Glutamatergic neuron (in vitro differentiated cells): ENCODE measurements around the gene MACROD2. TPM values are rescaled to one million over a fixed set of nuclear protein-coding genes. Genes with fewer than 3 reads are reported as not detected.

Experiments used
- DNase-seq: peaks from one replicate; pipeline ENCODE4 v3.0.0; 2022
- H3K27ac Mint-ChIP-seq: one replicate; pipeline ENCODE4 v1.8.0; 2020; ENCODE audit warnings: mild to moderate bottlenecking, mixed read lengths, inconsistent platforms; ENCODE audit not compliant: unreplicated experiment
- H3K27me3 Mint-ChIP-seq: one replicate; pipeline ENCODE4 v1.8.0; 2020; ENCODE audit warnings: mild to moderate bottlenecking, moderate library complexity, mixed read lengths, inconsistent platforms; ENCODE audit not compliant: unreplicated experiment
- H3K36me3 Mint-ChIP-seq: one replicate; pipeline ENCODE4 v1.8.0; 2020; ENCODE audit warnings: mild to moderate bottlenecking, mixed read lengths, inconsistent platforms; ENCODE audit not compliant: unreplicated experiment
- H3K4me1 Mint-ChIP-seq: one replicate; pipeline ENCODE4 v1.8.0; 2020; ENCODE audit warnings: mild to moderate bottlenecking, low read depth, mixed read lengths, inconsistent platforms; ENCODE audit not compliant: unreplicated experiment
- H3K4me3 Mint-ChIP-seq: one replicate; pipeline ENCODE4 v1.8.0; 2020; ENCODE audit warnings: mild to moderate bottlenecking, mixed read lengths, inconsistent platforms; ENCODE audit not compliant: unreplicated experiment
- H3K9me3 Mint-ChIP-seq: one replicate; pipeline ENCODE4 v1.8.0; 2020; ENCODE audit warnings: mild to moderate bottlenecking, moderate library complexity, mixed read lengths, inconsistent platforms; ENCODE audit not compliant: unreplicated experiment
- CTCF ChIP-seq: fragments of 200-600 bp; sonication (generic); IDR thresholded peaks from one replicate; pipeline ENCODE4 v1.5.0; 2021; ENCODE audit not compliant: partially characterized antibody, unreplicated experiment
- total RNA-seq: library from RNA; stranded (reverse); fragmentation: NEBNext Ultra II Directional; extraction: Animal tissue kit (Norgen Biotek cat#: 25700); gene quantifications from one replicate; pipeline ENCODE4 v1.2.1, GENCODE V29; 2021; ENCODE audit not compliant: unreplicated experiment

The MACROD2 gene
- total RNA-seq, 1 donor from 2014 or later, result 8.7 TPM

GRCh38 chr20:15928946-15929345, 1933.6 kb downstream of the MACROD2 start:
- no peak overlapping the region for H3K4me3 Mint-ChIP-seq
- no peak for TF ChIP-seq CTCF
- H3K4me1 Mint-ChIP-seq, result peaks cover under 1% of the 10 kb centered on the region
- no peaks in the 10 kb centered on the region for H3K27me3 Mint-ChIP-seq
- H3K27ac Mint-ChIP-seq, result no peak overlapping the region
- no peak for DNase-seq
- peaks cover 13% of the 10 kb centered on the region for H3K36me3 Mint-ChIP-seq
- no peaks in the 10 kb centered on the region for H3K9me3 Mint-ChIP-seq

GRCh38 chr20:15930311-15931305, 1935.3 kb downstream of the MACROD2 start:
- H3K36me3 Mint-ChIP-seq, result peaks cover 15% of the 10 kb centered on the region
- no peaks in the 10 kb centered on the region for H3K9me3 Mint-ChIP-seq
- DNase-seq, result no peak
- peaks cover 3% of the 10 kb centered on the region for H3K4me1 Mint-ChIP-seq
- peak; percentile 74 for TF ChIP-seq CTCF
- no peak overlapping the region for H3K27ac Mint-ChIP-seq
- no peaks in the 10 kb centered on the region for H3K27me3 Mint-ChIP-seq
- no peak overlapping the region for H3K4me3 Mint-ChIP-seq

- no peak for DNase-seq
- H3K27ac Mint-ChIP-seq, result no peak overlapping the region
- TF ChIP-seq CTCF, result no peak
- H3K4me1 Mint-ChIP-seq, result peaks cover 3% of the 10 kb centered on the region
- no peak overlapping the region for H3K4me3 Mint-ChIP-seq
- H3K27me3 Mint-ChIP-seq, result no peaks in the 10 kb centered on the region
- H3K9me3 Mint-ChIP-seq, result no peaks in the 10 kb centered on the region
- H3K36me3 Mint-ChIP-seq, result peaks cover 10% of the 10 kb centered on the region
Observed at GRCh38 chr20:15931897-15932296, 1936.6 kb downstream of the MACROD2 start.

- Mint-ChIP-seq H3K4me3 (no peak overlapping the region), H3K27me3 (no peaks in the 10 kb centered on the region), H3K9me3 (no peaks in the 10 kb centered on the region), H3K4me1 (peaks cover 3% of the 10 kb centered on the region), H3K36me3 (peaks cover 10% of the 10 kb centered on the region), H3K27ac (no peak overlapping the region)
- no peak for TF ChIP-seq CTCF
- DNase-seq, result no peak
Observed at GRCh38 chr20:15937179-15937578, 1941.9 kb downstream of the MACROD2 start.

GRCh38 chr20:15938847-15939246, 1943.5 kb downstream of the MACROD2 start:
- H3K36me3 Mint-ChIP-seq, result peaks cover 10% of the 10 kb centered on the region
- no peaks in the 10 kb centered on the region for H3K27me3 Mint-ChIP-seq
- no peaks in the 10 kb centered on the region for H3K9me3 Mint-ChIP-seq
- DNase-seq, result no peak
- no peak for TF ChIP-seq CTCF
- H3K27ac Mint-ChIP-seq, result no peak overlapping the region
- peaks cover 3% of the 10 kb centered on the region for H3K4me1 Mint-ChIP-seq
- no peak overlapping the region for H3K4me3 Mint-ChIP-seq
